ENCODE data around the gene ASNSD1.

The ASNSD1 gene

GRCh38 chr2:189661148-189661956 is at the start of gene ASNSD1:
Gene ASNSD1 (plus strand): TSS chr2:189661459. CDS start chr2:189666133, 4,674 bp downstream.
- DNase-seq, result peak; percentile 100

GRCh38 chr2:189613077-189613636 is 48.1 kb upstream of the ASNSD1 start:
- no peak for DNase-seq

- peak; percentile 41 for DNase-seq
These were observed 47.4 kb upstream of the ASNSD1 start for GRCh38 chr2:189613650-189614420.

GRCh38 chr2:189614585-189614984 is 46.7 kb upstream of the ASNSD1 start:
- no peak for DNase-seq

GRCh38 chr2:189618197-189618596 is 43.1 kb upstream of the ASNSD1 start:
- DNase-seq, result no peak

GRCh38 chr2:189621781-189622180 is 39.5 kb upstream of the ASNSD1 start:
- DNase-seq, result no peak

DNA sequence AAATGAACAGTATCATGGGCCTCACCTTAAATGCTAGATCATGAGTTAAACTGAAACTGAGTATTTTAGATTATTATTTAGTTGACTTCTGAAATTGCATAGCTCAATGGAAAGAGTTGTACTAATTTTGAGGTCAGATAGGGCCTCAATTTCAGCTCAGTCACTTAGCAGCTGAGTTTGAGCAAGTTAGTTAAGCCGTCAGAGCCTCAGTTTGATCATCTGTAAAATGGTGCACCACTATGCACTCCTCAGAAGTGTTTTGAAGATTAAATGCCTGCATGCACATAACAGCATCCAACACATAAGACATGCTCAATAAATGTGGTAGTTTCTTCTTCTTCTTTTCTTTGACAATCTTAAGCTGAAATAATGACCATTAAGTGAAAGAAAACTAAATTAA is 38.2 kb upstream of the ASNSD1 start:
- no peak for DNase-seq

- no peak for DNase-seq
These were observed 36.5 kb upstream of the ASNSD1 start for GRCh38 chr2:189624648-189625355.

- no peak for DNase-seq
These were observed 35.6 kb upstream of the ASNSD1 start for GRCh38 chr2:189625636-189626035.

GRCh38 chr2:189627789-189628188 is 33.5 kb upstream of the ASNSD1 start:
- DNase-seq, result no peak

GRCh38 chr2:189628817-189629530 is 32.3 kb upstream of the ASNSD1 start:
- peak; percentile 22 for DNase-seq

- DNase-seq, result no peak
These were observed 31.5 kb upstream of the ASNSD1 start for GRCh38 chr2:189629531-189630453.

GRCh38 chr2:189631849-189632248 is 29.4 kb upstream of the ASNSD1 start:
- DNase-seq, result no peak

DNA sequence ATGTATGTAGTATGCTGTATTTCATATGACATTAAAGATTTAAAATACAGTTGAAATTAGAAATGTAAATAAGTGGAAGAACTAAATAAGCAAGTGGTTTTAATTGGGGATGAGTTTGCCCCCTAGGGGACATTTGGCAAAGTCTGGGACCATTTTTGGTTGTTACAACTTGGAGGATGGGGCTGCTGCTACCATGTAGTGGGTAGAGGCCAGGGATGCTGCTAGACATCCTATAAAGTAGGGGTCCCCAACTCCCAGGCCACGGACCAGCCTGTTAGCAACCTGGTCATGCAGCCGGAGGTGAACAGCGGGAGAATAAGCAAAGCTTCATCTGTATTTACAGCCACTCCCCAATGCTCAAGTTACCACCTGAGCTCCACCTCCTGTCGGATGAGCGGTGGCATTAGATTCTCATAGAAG is 27.9 kb upstream of the ASNSD1 start:
- DNase-seq, result no peak

- peak; percentile 63 for DNase-seq
These were observed 25.9 kb upstream of the ASNSD1 start for GRCh38 chr2:189635353-189635752.

GRCh38 chr2:189638301-189639006 is 22.8 kb upstream of the ASNSD1 start:
- no peak for DNase-seq

GRCh38 chr2:189639007-189639609 is 22.2 kb upstream of the ASNSD1 start:
- DNase-seq, result no peak

DNA sequence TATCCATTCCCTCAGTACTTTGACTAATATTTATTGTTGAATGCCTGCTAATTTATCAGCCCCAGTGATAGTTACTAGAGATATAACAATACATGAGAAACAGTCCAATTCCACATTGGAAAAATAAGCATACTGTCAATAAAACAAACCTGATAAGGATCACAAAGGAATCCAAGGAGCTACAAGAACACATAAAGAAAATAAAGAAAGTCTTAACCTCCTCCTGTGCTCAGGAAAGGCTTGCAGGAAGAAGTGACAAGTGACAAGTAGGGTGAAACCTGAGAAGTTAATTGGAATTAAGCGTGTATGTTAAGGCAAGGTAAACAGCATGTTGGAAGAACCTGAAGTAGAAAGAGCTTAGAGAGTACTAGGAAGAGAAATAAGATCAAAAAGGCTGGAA is 20.3 kb upstream of the ASNSD1 start:
- no peak for DNase-seq

DNA sequence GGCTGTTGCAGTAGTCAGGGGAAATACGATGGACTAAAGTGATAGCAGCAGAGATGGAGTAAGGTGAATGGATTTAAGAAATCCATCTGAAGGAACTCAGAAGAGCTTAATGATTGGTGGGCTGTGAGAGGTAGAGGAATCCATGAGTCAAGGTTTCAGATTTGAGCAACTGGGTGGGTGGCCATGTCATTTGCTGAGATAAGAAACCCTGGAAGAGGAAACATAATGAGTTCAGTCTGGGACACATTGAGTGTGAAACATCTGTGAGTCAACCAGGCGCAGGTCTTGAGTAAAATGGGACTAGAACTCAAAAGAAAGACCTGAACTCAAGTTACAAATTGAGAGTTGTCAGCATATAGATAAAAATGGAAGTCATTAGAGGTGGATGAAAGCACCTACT is 19.7 kb upstream of the ASNSD1 start:
- no peak for DNase-seq

DNA sequence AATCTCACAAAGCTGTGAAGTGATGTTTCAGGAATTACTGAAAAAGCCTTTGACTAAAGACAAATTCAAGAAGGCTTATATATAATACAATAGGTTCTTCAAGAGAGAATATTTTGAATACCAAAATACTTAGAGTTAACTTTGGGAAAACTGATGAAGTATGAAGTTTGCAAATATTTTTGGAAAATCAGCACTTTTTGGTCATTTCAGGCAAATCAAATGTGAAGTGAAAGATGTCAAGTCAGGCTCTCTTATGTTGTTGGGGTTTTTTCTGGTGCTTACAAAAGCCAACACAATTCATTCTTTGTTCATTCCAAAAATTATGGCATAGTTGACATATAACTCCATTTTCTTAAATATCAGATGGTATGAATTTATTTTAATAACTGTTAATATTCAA is 14.7 kb upstream of the ASNSD1 start:
- DNase-seq, result no peak
